Mucosa of descending colon (tissue), 3 donors: ENCODE results near the gene FILIP1. TPM values are rescaled to one million over a fixed set of nuclear protein-coding genes. Genes with fewer than 3 reads are reported as not detected.
"Not testable (repeated sequence)": the region's sequence is repeated elsewhere in the genome, so short reads cannot be mapped to it uniquely, and the experiment has no call there.

Experiments
- ATAC-seq: fragments of 200-7000 bp; cut with Tn5 transposase; one replicate; pipeline ENCODE4 v1.9.1; 2020; ENCODE audit warnings: mild to moderate bottlenecking, moderate library complexity
- DNase-seq, 3 donors: peaks; one replicate each; pipeline ENCODE4 v3.0.0-alpha.2; 2020
- H3K36me3 ChIP-seq: fragments of 200-600 bp; one replicate; pipeline ENCODE4 v1.8.0; 2021; ENCODE audit warnings: low read depth, mild to moderate bottlenecking
- H3K4me1 ChIP-seq: fragments of 200-600 bp; one replicate; pipeline ENCODE4 v1.8.0; 2021; ENCODE audit warnings: low read depth, mild to moderate bottlenecking
- H3K4me3 ChIP-seq: fragments of 200-600 bp; one replicate; pipeline ENCODE4 v1.8.0; 2021; ENCODE audit warnings: mild to moderate bottlenecking
- H3K9me3 ChIP-seq: fragments of 200-600 bp; one replicate; pipeline ENCODE4 v1.8.0; 2021; ENCODE audit warnings: mild to moderate bottlenecking
- CTCF ChIP-seq: fragments of 200-600 bp; IDR thresholded peaks from one replicate; pipeline ENCODE4 v1.8.0; 2022; ENCODE audit warnings: antibody characterized with exemption, mild to moderate bottlenecking
- intact Hi-C, 2 donors: fragments of 100-400 bp; cut with DNase I in 1 of 2; cut with micrococcal nuclease in 1 of 2; formaldehyde crosslinking; loops; one replicate each; pipeline versions ENCODE4 v1.11.0 to v1.11.1; 2022; cut with DNase I, micrococcal nuclease
- total RNA-seq, 3 donors: library from RNA; stranded (reverse); fragmentation: NEBNext Ultra II Directional in 2 of 3; extraction: Animal tissue kit (Norgen Biotek cat#: 25700) in 2 of 3; gene quantifications; one replicate each; pipeline versions ENCODE4 v1.2.1 to v1.2.4, GENCODE V29; 2021 to 2023
- donor health status: DM: no; HTN: no; CAD: no; lungs with moderate emphysema.
- donor health status: DM: no; HTN: no; CAD: no.
- donor health status: DM: no; HTN: yes; CAD: no.

The FILIP1 gene
- total RNA-seq, 3 donors from 2014 or later: 1.0 to 49.8 (median 3.6) TPM

- TF ChIP-seq CTCF: no peak
- Histone ChIP-seq H3K36me3 (no peaks in the 10 kb centered on the region), H3K4me3 (no peak overlapping the region), H3K4me1 (no peaks in the 10 kb centered on the region), H3K9me3 (no peaks in the 10 kb centered on the region)
- DNase-seq (no peak), ATAC-seq (no peak)
- intact Hi-C loops: no loop called here
These were observed 55.0 kb downstream of the FILIP1 start for GRCh38 chr6:75438442-75439116.

DNA sequence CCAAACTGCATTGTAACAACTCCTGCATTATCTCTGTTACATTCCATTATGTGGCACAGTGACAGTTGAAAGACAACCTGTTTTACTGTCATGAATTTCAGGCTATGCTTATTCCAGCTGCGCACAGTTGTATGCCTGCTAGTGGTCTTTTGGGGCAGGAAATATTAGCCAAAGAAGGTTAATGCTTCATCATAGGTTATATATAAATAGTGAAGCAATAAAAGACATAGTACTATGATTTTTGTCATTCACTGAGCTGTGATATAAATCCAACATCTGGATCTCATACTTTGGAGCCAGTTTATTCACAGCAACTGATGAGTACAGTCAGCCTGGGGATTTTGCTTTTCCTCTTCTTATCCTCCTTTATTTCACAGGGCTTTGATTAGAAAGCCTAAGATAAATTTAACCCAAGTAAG lies 55.6 kb downstream of the FILIP1 start:
- DNase-seq (no peak), ATAC-seq (no peak)
- H3K9me3 ChIP-seq: no peaks in the 10 kb centered on the region
- no peak overlapping the region for H3K4me3 ChIP-seq
- intact Hi-C loops: no loop called here
- no peaks in the 10 kb centered on the region for H3K4me1 ChIP-seq
- TF ChIP-seq CTCF: no peak
- no peaks in the 10 kb centered on the region for H3K36me3 ChIP-seq

GRCh38 chr6:75437421-75437891 lies 56.1 kb downstream of the FILIP1 start:
- ATAC-seq: no peak
- Histone ChIP-seq H3K4me1 (no peaks in the 10 kb centered on the region), H3K4me3 (no peak overlapping the region), H3K36me3 (no peaks in the 10 kb centered on the region), H3K9me3 (no peaks in the 10 kb centered on the region)
- no peak for DNase-seq
- intact Hi-C loops: no loop called here
- no peak for TF ChIP-seq CTCF

DNA sequence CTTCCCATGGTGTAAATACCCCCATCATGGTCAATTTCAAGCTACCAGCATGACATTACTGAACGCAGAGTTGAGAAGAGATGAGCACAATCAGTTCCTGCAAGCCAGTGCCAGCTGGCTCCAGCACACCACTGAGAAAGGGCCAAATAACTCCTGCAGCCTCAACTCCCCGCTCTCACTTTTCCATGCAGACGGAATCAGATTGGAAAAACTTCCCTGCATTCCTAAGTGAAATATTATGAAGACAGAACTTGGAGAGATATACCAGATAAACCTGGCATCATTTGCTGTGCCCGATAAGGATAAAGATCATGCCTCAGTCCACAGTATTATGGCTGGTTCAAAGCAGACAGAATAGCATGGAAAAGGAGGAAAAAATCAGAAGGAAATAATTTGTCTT lies 56.7 kb downstream of the FILIP1 start:
- DNase-seq: peak in 2 of 3 donors; percentile 8 to 37
- no peak for ATAC-seq
- no peaks in the 10 kb centered on the region for H3K4me1 ChIP-seq
- intact Hi-C loops: no loop called here
- no peak for TF ChIP-seq CTCF
- H3K9me3 ChIP-seq: no peaks in the 10 kb centered on the region
- H3K4me3 ChIP-seq: no peak overlapping the region
- no peaks in the 10 kb centered on the region for H3K36me3 ChIP-seq

GRCh38 chr6:75432809-75433208 lies 60.8 kb downstream of the FILIP1 start:
- ATAC-seq, DNase-seq, H3K9me3 ChIP-seq, intact Hi-C loops, H3K4me3 ChIP-seq, H3K36me3 ChIP-seq, H3K4me1 ChIP-seq: not testable (repeated sequence)

GRCh38 chr6:75431379-75431778 lies 62.2 kb downstream of the FILIP1 start:
- ATAC-seq (peak; percentile 42), DNase-seq (no peak)
- no peaks in the 10 kb centered on the region for H3K36me3 ChIP-seq
- H3K4me1 ChIP-seq: no peaks in the 10 kb centered on the region
- no peak for TF ChIP-seq CTCF
- intact Hi-C loops: no loop called here
- no peaks in the 10 kb centered on the region for H3K9me3 ChIP-seq
- no peak overlapping the region for H3K4me3 ChIP-seq
